NB4 (cell line): Measurements from ENCODE around the gene LZTS2.

ENCODE experiments used
- MYC ChIP-seq: IDR thresholded peaks from 2 replicates; pipeline ENCODE4 v1.6.1; 2011; ENCODE audit warnings: low read depth, low read length
- POLR2A ChIP-seq: IDR thresholded peaks from 2 replicates; pipeline ENCODE4 v1.6.1; 2011; ENCODE audit warnings: mild to moderate bottlenecking; ENCODE audit not compliant: insufficient read length; ENCODE audit errors: extremely low read depth
- TF ChIP-seq, protein P1 (sequence below): IDR thresholded peaks from one replicate; pipeline ENCODE4 v1.5.1; 2012; ENCODE audit warnings: low read depth, low read length
- TF ChIP-seq, protein P2 (sequence below): IDR thresholded peaks from 2 replicates; pipeline ENCODE4 v1.6.1; 2011; ENCODE audit warnings: low read depth, low read length

DNA sequence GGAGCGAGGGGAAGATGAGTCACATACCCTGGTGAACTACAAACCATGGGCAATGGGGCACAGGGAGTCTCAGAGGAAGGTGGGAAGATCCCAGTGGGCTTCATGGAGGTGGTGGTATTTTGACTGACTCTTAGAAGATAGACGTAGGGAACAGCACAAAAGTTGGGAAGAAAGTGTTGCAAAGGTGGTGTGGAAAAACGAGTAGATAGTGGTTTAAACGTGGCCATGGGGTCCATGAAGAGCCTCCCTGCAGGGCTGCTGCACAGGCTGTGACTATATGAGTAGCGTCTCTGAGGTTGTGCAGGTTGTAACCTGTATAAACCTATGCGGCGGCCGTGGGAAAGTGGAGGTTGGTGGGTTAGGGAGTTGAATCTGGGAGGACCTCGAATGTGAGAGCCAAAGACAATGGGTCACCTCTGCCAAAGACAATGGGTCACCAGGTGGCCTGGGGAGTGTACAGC, 13.8 kb downstream of the LZTS2 start:
- TF ChIP-seq, protein P1, sequence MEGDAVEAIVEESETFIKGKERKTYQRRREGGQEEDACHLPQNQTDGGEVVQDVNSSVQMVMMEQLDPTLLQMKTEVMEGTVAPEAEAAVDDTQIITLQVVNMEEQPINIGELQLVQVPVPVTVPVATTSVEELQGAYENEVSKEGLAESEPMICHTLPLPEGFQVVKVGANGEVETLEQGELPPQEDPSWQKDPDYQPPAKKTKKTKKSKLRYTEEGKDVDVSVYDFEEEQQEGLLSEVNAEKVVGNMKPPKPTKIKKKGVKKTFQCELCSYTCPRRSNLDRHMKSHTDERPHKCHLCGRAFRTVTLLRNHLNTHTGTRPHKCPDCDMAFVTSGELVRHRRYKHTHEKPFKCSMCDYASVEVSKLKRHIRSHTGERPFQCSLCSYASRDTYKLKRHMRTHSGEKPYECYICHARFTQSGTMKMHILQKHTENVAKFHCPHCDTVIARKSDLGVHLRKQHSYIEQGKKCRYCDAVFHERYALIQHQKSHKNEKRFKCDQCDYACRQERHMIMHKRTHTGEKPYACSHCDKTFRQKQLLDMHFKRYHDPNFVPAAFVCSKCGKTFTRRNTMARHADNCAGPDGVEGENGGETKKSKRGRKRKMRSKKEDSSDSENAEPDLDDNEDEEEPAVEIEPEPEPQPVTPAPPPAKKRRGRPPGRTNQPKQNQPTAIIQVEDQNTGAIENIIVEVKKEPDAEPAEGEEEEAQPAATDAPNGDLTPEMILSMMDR = no peak
- no peak for TF ChIP-seq POLR2A
- TF ChIP-seq, protein P2, sequence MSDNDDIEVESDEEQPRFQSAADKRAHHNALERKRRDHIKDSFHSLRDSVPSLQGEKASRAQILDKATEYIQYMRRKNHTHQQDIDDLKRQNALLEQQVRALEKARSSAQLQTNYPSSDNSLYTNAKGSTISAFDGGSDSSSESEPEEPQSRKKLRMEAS = no peak
- TF ChIP-seq MYC = no peak
